ENCODE data around the gene RAB31. TPM values are rescaled to one million over a fixed set of nuclear protein-coding genes. Genes with fewer than 3 reads are reported as not detected.
A peak's percentile ranks its signal among the peaks of the same experiment; 100 is the strongest.
"Not testable (repeated sequence)": the region's sequence is repeated elsewhere in the genome, so short reads cannot be mapped to it uniquely, and the experiment has no call there.

RAB31 gene
- total RNA-seq, 2 donors from 2014 or later, result 1.7 to 6.9 TPM

GRCh38 chr18:9756933-9757470, 48.9 kb downstream of the RAB31 start:
- Mint-ChIP-seq H3K4me1 (ENCODE audit: low read depth in 2 of 2) (peaks cover 10 to 12% of the 10 kb centered on the region in 2 donors), H3K27ac (no peak overlapping the region)

DNA sequence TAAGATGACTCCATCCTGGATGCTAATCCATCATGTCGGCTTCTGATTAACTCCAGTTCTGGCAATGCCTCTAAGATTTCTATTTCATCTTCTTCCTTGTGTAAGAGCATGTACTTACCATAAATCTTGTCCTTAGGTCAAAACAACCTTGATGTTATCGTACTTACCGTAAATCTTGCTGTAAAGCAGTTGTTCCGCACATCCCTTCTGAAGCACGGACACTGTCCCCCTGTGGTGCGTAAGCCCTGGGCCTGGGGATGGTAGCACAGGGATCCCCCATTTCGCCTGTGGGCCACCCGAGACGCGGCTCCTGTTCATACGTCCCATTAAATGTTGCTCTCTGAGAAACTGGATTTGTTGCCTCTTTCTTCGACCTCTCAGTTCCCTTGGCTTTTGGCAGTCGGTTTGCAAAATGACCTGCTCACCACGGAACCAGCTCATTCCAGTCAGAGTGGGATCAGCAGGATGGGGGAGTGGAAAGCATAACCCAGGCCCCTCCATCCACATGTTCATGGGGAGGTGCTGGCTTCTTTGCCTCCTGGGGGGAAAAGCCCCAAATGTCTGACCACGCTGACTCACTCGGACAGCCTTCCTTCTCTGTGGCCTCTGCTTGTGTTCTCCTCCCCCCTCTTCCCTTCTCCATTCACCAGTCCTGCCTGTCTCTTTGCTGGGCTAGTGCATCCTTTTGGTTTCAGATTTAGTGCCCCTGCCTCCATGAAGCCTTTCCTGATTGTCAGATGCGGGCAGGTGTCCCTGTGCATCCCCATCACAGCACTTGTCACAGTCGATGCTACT, 49.9 kb downstream of the RAB31 start:
- Mint-ChIP-seq H3K9me3 (no peaks in the 10 kb centered on the region), H3K27me3 (peaks cover 0 to 11% of the 10 kb centered on the region in 2 donors), H3K36me3 (no peaks in the 10 kb centered on the region), H3K4me1 (ENCODE audit: low read depth in 2 of 2) (peaks cover 10 to 12% of the 10 kb centered on the region in 2 donors), H3K27ac (peak overlapping the region in 1 of 2 donors; percentile 48), H3K4me3 (peak overlapping the region; percentile 0)
- peak in 1 of 2 donors; percentile 15 for ATAC-seq
- DNase-seq (ENCODE audit: low spot score), result no peak

More at GRCh38 chr18:9756933-9757470, 48.9 kb downstream of the RAB31 start:
- Mint-ChIP-seq H3K36me3 (no peaks in the 10 kb centered on the region), H3K4me3 (no peak overlapping the region), H3K27me3 (peaks cover 0 to 11% of the 10 kb centered on the region in 2 donors), H3K9me3 (no peaks in the 10 kb centered on the region)
- ATAC-seq (no peak), DNase-seq (ENCODE audit: low spot score) (no peak)

- peak overlapping the region; percentile 0 for H3K4me3 Mint-ChIP-seq
- ATAC-seq, result peak in 1 of 2 donors; percentile 79
- peaks cover 0 to 11% of the 10 kb centered on the region in 2 donors for H3K27me3 Mint-ChIP-seq
- H3K27ac Mint-ChIP-seq, result peak overlapping the region in 1 of 2 donors; percentile 48
- H3K9me3 Mint-ChIP-seq, result no peaks in the 10 kb centered on the region
- no peak for DNase-seq (ENCODE audit: low spot score)
- peaks cover 10 to 12% of the 10 kb centered on the region in 2 donors for H3K4me1 Mint-ChIP-seq (ENCODE audit: low read depth in 2 of 2)
- H3K36me3 Mint-ChIP-seq, result no peaks in the 10 kb centered on the region
These were observed 50.5 kb downstream of the RAB31 start for GRCh38 chr18:9758624-9759075.

DNA sequence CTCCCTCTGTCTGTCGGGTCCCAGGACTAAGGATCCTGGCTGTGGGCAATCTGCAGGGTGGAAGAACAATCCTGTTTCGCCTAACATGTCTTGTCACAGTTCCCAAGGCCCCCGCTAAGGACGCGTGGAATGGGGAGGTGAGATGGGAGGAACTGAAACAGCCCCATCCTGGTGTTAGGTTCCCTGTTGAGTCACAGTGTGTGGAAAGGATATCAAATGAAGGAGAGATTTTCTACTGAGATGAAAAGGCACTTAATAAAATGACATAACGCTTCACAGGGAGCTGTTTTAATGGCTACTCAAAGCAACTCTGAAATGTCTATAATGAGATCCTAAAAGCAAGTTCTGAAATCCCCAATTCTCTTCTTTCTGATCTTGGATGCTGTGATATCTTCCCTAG, 52.5 kb downstream of the RAB31 start:
- no peak overlapping the region for H3K27ac Mint-ChIP-seq
- no peak overlapping the region for H3K4me3 Mint-ChIP-seq
- no peak for DNase-seq (ENCODE audit: low spot score)
- peaks cover 0 to 11% of the 10 kb centered on the region in 2 donors for H3K27me3 Mint-ChIP-seq
- H3K36me3 Mint-ChIP-seq, result no peaks in the 10 kb centered on the region
- no peak for ATAC-seq
- no peaks in the 10 kb centered on the region for H3K9me3 Mint-ChIP-seq
- peaks cover 10 to 12% of the 10 kb centered on the region in 2 donors for H3K4me1 Mint-ChIP-seq (ENCODE audit: low read depth in 2 of 2)

GRCh38 chr18:9762526-9762925, 54.4 kb downstream of the RAB31 start:
- Mint-ChIP-seq H3K4me3 (no peak overlapping the region), H3K27me3 (peaks cover 0 to 8% of the 10 kb centered on the region in 2 donors), H3K27ac (no peak overlapping the region), H3K36me3 (no peaks in the 10 kb centered on the region), H3K9me3 (no peaks in the 10 kb centered on the region), H3K4me1 (ENCODE audit: low read depth in 2 of 2) (peaks cover 10 to 12% of the 10 kb centered on the region in 2 donors)
- no peak for ATAC-seq
- DNase-seq (ENCODE audit: low spot score), result no peak

DNA sequence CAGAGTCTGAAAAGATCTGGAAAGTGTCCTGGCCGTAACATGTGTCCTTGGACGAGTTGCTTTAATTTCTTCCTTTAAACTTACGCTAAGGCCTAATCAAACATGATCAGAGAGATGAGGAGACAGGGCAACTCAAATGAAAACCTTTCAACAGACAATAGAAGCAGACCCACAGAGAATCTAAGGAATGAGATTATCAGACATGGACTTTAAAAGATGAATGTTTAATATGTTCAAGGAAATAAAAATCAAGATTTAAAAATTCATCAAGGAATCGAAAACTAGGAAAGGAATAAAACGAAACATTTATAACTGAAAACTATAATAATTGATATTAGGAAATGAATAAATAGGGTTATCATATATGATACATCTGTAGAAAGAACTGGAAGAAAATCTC, 55.1 kb downstream of the RAB31 start:
- DNase-seq (ENCODE audit: low spot score) (no peak), ATAC-seq (no peak)
- Mint-ChIP-seq H3K4me3 (no peak overlapping the region), H3K27ac (no peak overlapping the region), H3K9me3 (no peaks in the 10 kb centered on the region), H3K27me3 (peaks cover 0 to 8% of the 10 kb centered on the region in 2 donors), H3K36me3 (no peaks in the 10 kb centered on the region), H3K4me1 (ENCODE audit: low read depth in 2 of 2) (peaks cover 8% of the 10 kb centered on the region in 2 donors)

- DNase-seq (ENCODE audit: low spot score) (no peak), ATAC-seq (no peak)
- no peaks in the 10 kb centered on the region for H3K4me1 Mint-ChIP-seq (ENCODE audit: low read depth in 2 of 2)
- no peaks in the 10 kb centered on the region for H3K27me3 Mint-ChIP-seq
- no peaks in the 10 kb centered on the region for H3K9me3 Mint-ChIP-seq
- no peaks in the 10 kb centered on the region for H3K36me3 Mint-ChIP-seq
- no peak overlapping the region for H3K27ac Mint-ChIP-seq
- H3K4me3 Mint-ChIP-seq, result no peak overlapping the region
These were observed 55.9 kb downstream of the RAB31 start for GRCh38 chr18:9764011-9764481.

GRCh38 chr18:9765501-9765900, 57.4 kb downstream of the RAB31 start:
- Mint-ChIP-seq H3K36me3 (no peaks in the 10 kb centered on the region), H3K27me3 (peaks cover 0 to 11% of the 10 kb centered on the region in 2 donors), H3K27ac (no peak overlapping the region), H3K4me3 (no peak overlapping the region), H3K9me3 (no peaks in the 10 kb centered on the region), H3K4me1 (ENCODE audit: low read depth in 2 of 2) (peaks cover 8 to 10% of the 10 kb centered on the region in 2 donors)
- ATAC-seq (no peak), DNase-seq (ENCODE audit: low spot score) (no peak)

- Mint-ChIP-seq H3K4me1 (ENCODE audit: low read depth in 2 of 2) (peaks cover 8 to 13% of the 10 kb centered on the region in 2 donors), H3K27ac (no peak overlapping the region)
These were observed 58.0 kb downstream of the RAB31 start for GRCh38 chr18:9766076-9766481.

GRCh38 chr18:9766740-9767139, 58.6 kb downstream of the RAB31 start:
- H3K27me3 Mint-ChIP-seq, result peaks cover 5 to 14% of the 10 kb centered on the region in 2 donors
- H3K4me3 Mint-ChIP-seq, result no peak overlapping the region
- no peaks in the 10 kb centered on the region for H3K9me3 Mint-ChIP-seq
- no peak for ATAC-seq
- no peak for DNase-seq (ENCODE audit: low spot score)
- no peaks in the 10 kb centered on the region for H3K36me3 Mint-ChIP-seq
- no peak overlapping the region for H3K27ac Mint-ChIP-seq
- H3K4me1 Mint-ChIP-seq (ENCODE audit: low read depth in 2 of 2), result peaks cover 13 to 19% of the 10 kb centered on the region in 2 donors

More at GRCh38 chr18:9766076-9766481, 58.0 kb downstream of the RAB31 start:
- Mint-ChIP-seq H3K9me3 (no peaks in the 10 kb centered on the region), H3K36me3 (no peaks in the 10 kb centered on the region), H3K4me3 (no peak overlapping the region), H3K27me3 (peaks cover 0 to 11% of the 10 kb centered on the region in 2 donors)
- no peak for DNase-seq (ENCODE audit: low spot score)
- peak in 1 of 2 donors; percentile 50 for ATAC-seq

DNA sequence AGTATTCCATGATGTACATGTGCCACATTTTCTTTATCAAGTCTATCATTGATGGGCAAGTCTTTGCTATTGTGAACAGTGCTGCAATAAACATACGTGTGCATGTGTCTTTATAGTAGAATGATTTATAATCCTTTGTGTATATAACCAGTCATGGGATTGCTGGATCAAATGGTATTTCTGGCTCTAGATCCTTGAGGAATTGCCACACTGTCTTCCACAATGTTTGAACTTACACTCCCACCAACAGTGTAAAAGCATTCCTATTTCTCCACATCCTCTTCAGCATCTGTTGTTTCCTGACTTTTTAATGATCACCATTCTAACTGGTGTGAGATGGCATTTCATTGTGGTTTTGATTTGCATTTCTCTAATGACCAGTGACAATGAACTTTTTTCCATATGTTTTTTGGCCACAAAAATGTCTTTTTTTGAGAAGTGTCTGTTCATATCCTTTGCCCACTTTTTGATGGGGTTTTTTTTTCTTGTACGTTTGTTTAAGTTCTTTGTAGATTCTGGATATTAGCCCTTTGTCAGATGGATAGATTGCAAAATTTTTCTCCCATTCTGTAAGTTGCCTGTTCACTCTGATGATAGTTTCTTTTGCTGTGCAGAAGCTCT, 60.1 kb downstream of the RAB31 start:
- H3K4me1 Mint-ChIP-seq (ENCODE audit: low read depth in 2 of 2), result peaks cover 17 to 22% of the 10 kb centered on the region in 2 donors
- not testable (repeated sequence) for H3K27ac Mint-ChIP-seq; H3K9me3 Mint-ChIP-seq; DNase-seq (ENCODE audit: low spot score); H3K4me3 Mint-ChIP-seq; H3K36me3 Mint-ChIP-seq; ATAC-seq
- peaks cover 13 to 22% of the 10 kb centered on the region in 2 donors for H3K27me3 Mint-ChIP-seq

GRCh38 chr18:9770111-9770510, 62.0 kb downstream of the RAB31 start:
- not testable (repeated sequence) for ATAC-seq; H3K9me3 Mint-ChIP-seq; H3K36me3 Mint-ChIP-seq; DNase-seq (ENCODE audit: low spot score)
- peak overlapping the region; percentile 8 for H3K4me3 Mint-ChIP-seq
- peak overlapping the region in 1 of 2 donors; percentile 13 for H3K27ac Mint-ChIP-seq
- peaks cover 17 to 22% of the 10 kb centered on the region in 2 donors for H3K4me1 Mint-ChIP-seq (ENCODE audit: low read depth in 2 of 2)
- H3K27me3 Mint-ChIP-seq, result peaks cover 16 to 22% of the 10 kb centered on the region in 2 donors

DNA sequence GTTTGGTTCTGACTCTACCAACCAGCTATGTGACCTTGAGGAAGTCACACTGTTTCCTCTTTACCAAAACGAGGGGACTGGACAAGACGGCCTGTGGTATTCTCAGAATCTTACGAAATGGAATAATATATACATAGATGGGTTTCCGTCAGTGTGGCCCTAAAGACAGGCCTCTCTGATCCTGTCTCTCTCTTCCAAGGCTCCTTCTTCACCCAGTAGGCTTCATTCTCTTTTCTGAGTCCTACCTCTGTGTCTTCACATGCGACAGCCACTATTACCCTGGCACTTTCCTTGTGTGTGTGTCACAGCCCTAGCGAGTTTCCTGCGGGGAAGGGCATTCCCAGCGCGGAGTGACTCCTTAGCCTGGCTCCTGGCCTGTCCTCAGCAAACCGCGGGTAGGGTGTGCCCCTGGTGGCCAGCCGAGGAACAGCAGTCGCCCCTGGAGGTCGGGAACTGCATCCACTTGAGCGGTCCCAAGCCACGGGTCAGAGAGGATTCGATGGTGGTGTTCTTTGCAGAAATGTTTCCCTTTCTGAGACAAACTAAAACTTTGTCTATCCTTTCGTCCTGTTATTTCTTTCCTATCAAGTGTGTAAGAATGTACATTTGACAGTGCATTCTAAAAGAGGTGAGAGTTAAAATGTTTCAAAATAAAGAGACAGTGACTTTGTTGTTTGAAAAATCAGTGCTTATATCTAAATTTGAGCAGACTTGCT, 63.3 kb downstream of the RAB31 start:
- Mint-ChIP-seq H3K36me3 (no peaks in the 10 kb centered on the region), H3K4me3 (peak overlapping the region; percentile 48)

More for the DNA sequence above, 63.3 kb downstream of the RAB31 start:
- ATAC-seq (peak; percentile 79 to 89), DNase-seq (ENCODE audit: low spot score) (peak; percentile 84)
- peak overlapping the region; percentile 15 to 49 for H3K27ac Mint-ChIP-seq
- peaks cover 20 to 28% of the 10 kb centered on the region in 2 donors for H3K27me3 Mint-ChIP-seq
- H3K9me3 Mint-ChIP-seq, result no peaks in the 10 kb centered on the region
- peaks cover 17 to 22% of the 10 kb centered on the region in 2 donors for H3K4me1 Mint-ChIP-seq (ENCODE audit: low read depth in 2 of 2)

Measured in natural killer cell treated with Interleukin-12 subunit alpha and Interleukin-12 subunit beta and Interleukin-15 and Interleukin-18, amount 100 ng/mL, for 72 hours (primary cell).